ENCODE results near the gene PLPPR3. TPM values are rescaled to one million over a fixed set of nuclear protein-coding genes. Genes with fewer than 3 reads are reported as not detected.
"Not testable (repeated sequence)": the region's sequence is repeated elsewhere in the genome, so short reads cannot be mapped to it uniquely, and the experiment has no call there.

Gene PLPPR3
- total RNA-seq, 2 donors from 2014 or later = not detected

DNA sequence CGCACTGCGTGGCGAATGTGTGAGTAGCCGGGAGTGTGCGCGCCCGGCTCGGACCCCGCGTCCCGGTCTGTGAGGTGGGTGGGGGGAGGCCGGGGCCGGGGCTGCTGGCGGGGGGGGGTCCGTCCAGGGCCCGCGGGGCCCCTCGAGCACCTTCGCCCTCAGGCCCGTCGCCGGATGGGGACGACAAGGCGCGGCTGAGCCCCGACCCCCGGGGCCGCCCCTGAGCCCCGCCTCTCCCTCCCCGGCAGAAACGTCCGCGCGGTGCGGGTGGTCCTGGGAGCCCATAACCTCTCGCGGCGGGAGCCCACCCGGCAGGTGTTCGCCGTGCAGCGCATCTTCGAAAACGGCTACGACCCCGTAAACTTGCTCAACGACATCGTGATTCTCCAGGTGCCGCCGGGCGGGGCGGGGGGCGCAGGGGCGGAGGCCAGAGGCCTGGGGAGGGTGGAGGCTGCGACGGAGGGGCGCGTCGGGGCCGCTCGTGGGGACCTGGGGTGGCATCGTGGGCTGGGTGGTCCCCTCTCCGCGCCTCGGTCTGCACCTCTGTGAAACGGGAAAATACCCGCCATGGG lies 31.3 kb upstream of the PLPPR3 start:
- no peaks in the 10 kb centered on the region for H3K27me3 ChIP-seq (replicated peaks; ENCODE audit: insufficient read depth)
- no peak overlapping the region for H3K27ac ChIP-seq
- ATAC-seq (ENCODE audit: insufficient number of reproducible peaks, low FRiP score, low read depth) (no peak), DNase-seq (ENCODE audit: low spot score) (no peak)
- no peaks in the 10 kb centered on the region for H3K36me3 ChIP-seq
- H3K4me3 ChIP-seq = no peak overlapping the region
- TF ChIP-seq, protein P1, sequence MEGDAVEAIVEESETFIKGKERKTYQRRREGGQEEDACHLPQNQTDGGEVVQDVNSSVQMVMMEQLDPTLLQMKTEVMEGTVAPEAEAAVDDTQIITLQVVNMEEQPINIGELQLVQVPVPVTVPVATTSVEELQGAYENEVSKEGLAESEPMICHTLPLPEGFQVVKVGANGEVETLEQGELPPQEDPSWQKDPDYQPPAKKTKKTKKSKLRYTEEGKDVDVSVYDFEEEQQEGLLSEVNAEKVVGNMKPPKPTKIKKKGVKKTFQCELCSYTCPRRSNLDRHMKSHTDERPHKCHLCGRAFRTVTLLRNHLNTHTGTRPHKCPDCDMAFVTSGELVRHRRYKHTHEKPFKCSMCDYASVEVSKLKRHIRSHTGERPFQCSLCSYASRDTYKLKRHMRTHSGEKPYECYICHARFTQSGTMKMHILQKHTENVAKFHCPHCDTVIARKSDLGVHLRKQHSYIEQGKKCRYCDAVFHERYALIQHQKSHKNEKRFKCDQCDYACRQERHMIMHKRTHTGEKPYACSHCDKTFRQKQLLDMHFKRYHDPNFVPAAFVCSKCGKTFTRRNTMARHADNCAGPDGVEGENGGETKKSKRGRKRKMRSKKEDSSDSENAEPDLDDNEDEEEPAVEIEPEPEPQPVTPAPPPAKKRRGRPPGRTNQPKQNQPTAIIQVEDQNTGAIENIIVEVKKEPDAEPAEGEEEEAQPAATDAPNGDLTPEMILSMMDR (IDR thresholded peaks at IDR 0.05) = no peak
- H3K9me3 ChIP-seq = no peaks in the 10 kb centered on the region
- peaks cover 0 to 11% of the 10 kb centered on the region in 2 donors for H3K4me1 ChIP-seq (ENCODE audit: control insufficient read depth in 1 of 2, low read depth in 2 of 2)

DNA sequence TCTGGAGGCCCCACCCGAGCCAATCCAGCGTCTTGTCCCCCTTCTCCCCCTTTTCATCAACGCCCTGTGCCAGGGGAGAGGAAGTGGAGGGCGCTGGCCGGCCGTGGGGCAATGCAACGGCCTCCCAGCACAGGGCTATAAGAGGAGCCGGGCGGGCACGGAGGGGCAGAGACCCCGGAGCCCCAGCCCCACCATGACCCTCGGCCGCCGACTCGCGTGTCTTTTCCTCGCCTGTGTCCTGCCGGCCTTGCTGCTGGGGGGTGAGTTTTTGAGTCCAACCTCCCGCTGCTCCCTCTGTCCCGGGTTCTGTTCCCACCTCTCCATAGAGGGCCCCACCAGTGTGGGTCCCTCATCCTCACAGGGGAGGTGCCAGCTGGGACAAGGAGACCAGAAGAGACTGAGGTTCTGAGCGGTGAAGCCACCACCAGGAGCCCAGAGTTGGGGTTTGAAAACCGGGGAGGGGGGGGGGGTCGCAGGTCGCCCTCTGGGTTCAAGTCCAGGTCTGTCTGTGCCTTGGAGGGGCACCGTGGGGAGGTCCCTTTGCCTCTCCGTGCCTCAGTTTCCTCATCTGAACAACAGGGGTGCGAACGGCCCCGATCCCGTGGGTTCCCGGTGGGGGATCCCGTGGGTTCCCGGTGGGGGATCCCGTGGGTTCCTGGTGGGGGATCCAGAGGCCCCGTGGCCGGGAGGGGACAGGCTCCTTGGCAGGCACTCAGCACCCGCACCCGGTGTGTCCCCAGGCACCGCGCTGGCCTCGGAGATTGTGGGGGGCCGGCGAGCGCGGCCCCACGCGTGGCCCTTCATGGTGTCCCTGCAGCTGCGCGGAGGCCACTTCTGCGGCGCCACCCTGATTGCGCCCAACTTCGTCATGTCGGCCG lies 30.6 kb upstream of the PLPPR3 start, which contains the start of gene ELANE:
ELANE (plus strand) TSS at position 168 of the 878 bp plus-strand sequence; CDS start at position 194, 26 bp downstream.
- Histone ChIP-seq H3K27me3 (replicated peaks; ENCODE audit: insufficient read depth) (no peaks in the 10 kb centered on the region), H3K4me3 (no peak within 1 kb of the TSS), H3K4me1 (ENCODE audit: control insufficient read depth in 1 of 2, low read depth in 2 of 2) (peaks cover 0 to 11% of the 10 kb centered on the region in 2 donors), H3K27ac (peak within 1 kb of the TSS in 1 of 2 donors; percentile 19), H3K36me3 (no peaks in the 10 kb centered on the region), H3K9me3 (no peaks in the 10 kb centered on the region)
- TF ChIP-seq, protein P1 (IDR thresholded peaks at IDR 0.05) = no peak
- DNase-seq (ENCODE audit: low spot score) (no peak), ATAC-seq (ENCODE audit: insufficient number of reproducible peaks, low FRiP score, low read depth) (no peak)

DNA sequence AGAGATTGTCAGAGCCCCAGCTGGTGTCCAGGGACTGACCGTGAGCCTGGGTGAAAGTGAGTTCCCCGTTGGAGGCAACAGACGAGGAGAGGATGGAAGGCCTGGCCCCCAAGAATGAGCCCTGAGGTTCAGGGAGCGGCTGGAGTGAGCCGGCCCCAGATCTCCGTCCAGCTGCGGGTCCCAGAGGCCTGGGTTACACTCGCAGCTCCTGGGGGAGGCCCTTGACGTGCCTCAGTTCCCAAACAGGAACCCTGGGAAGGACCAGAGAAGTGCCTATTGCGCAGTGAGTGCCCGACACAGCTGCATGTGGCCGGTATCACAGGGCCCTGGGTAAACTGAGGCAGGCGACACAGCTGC lies 29.2 kb upstream of the PLPPR3 start:
- Histone ChIP-seq H3K27me3 (replicated peaks; ENCODE audit: insufficient read depth) (peaks cover 5% of the 10 kb centered on the region), H3K4me3 (peak overlapping the region; percentile 48), H3K4me1 (ENCODE audit: control insufficient read depth in 1 of 2, low read depth in 2 of 2) (peaks cover 0 to 11% of the 10 kb centered on the region in 2 donors), H3K36me3 (no peaks in the 10 kb centered on the region), H3K9me3 (no peaks in the 10 kb centered on the region), H3K27ac (peak overlapping the region; percentile 19 to 28)
- no peak for ATAC-seq (ENCODE audit: insufficient number of reproducible peaks, low FRiP score, low read depth)
- no peak for DNase-seq (ENCODE audit: low spot score)
- TF ChIP-seq, protein P1 (IDR thresholded peaks at IDR 0.05) = no peak

DNA sequence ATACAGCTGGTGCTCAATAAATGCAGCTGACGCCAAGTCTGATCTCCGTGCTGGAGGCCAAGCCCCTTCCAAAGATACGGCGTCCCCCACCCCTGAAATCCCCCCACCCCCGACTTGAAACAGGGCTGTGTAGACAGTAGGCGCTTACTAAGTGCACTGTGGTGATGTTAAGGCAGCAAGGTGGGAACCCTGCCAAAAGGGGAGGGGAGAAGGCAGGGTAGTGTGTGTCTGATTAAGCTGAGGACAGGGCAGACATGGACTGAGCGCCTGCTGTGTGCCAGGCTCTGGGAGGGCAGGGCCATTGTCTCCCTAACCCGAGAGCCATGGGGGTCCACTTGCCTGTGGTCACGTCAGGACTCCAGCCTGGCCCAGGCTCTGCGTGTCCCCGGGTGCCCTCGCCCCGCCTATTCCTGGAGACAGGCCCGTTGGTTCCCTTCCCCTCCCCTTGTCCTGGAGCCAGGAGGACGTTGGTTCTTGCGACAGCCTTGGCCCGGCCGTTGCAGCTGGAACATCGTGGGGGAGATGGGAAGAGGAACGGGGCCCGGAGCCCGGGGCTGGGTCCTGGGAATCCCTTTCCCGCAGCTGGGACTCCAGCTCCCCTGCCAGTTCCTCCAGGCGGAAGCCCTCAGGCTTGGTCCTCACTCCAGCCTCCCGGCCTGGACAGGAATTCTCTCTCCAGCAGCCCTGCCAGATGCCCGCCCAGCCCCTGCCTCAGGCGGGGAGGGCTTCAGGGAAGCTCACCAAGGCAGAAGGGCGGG lies 28.6 kb upstream of the PLPPR3 start:
- no peaks in the 10 kb centered on the region for H3K9me3 ChIP-seq
- H3K4me1 ChIP-seq (ENCODE audit: control insufficient read depth in 1 of 2, low read depth in 2 of 2) = peaks cover 0 to 11% of the 10 kb centered on the region in 2 donors
- ATAC-seq (ENCODE audit: insufficient number of reproducible peaks, low FRiP score, low read depth) = peak; percentile 62
- H3K27me3 ChIP-seq (replicated peaks; ENCODE audit: insufficient read depth) = peaks cover 7% of the 10 kb centered on the region
- no peaks in the 10 kb centered on the region for H3K36me3 ChIP-seq
- peak overlapping the region; percentile 48 for H3K4me3 ChIP-seq
- peak overlapping the region; percentile 19 to 28 for H3K27ac ChIP-seq
- TF ChIP-seq, protein P1 (IDR thresholded peaks at IDR 0.05) = no peak
- peak; percentile 61 for DNase-seq (ENCODE audit: low spot score)

DNA sequence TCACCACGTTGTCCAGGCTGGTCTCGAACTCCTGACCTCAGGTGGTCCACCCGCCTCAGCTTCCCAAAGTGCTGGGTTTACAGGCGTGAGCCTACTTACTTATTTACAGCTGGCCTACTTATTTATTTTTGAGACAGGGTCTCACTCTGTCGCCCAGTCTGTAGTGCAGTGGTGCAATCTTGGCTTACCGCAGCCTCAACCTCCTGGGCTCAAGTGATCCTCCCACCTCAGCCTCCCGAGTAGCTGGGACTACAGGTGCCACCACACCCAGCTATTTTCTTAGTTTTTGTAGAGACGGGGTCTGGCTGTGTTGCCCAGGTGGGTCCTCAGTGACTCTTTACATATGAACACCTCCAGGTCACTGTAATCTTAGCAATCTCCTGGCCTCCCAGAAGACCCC lies 27.4 kb upstream of the PLPPR3 start:
- not testable (repeated sequence) for H3K9me3 ChIP-seq; ATAC-seq (ENCODE audit: insufficient number of reproducible peaks, low FRiP score, low read depth); DNase-seq (ENCODE audit: low spot score); H3K27me3 ChIP-seq (replicated peaks; ENCODE audit: insufficient read depth); H3K4me3 ChIP-seq; H3K27ac ChIP-seq; H3K36me3 ChIP-seq
- peaks cover 0 to 11% of the 10 kb centered on the region in 2 donors for H3K4me1 ChIP-seq (ENCODE audit: control insufficient read depth in 1 of 2, low read depth in 2 of 2)

Measured in thoracic aorta (tissue), 2 donors.